DOHH2 (cell line): Measurements from ENCODE around the gene DAZAP2.
A peak's percentile ranks its signal among the peaks of the same experiment; 100 is the strongest.

ENCODE experiments used
- H3F3A ChIP-seq: fragments of 200-600 bp; sonication (generic), shearing (Covaris generic); 2 replicates; pipeline ENCODE4 v1.6.0; 2016; ENCODE audit warnings: antibody characterized with exemption, mild to moderate bottlenecking; ENCODE audit not compliant: control insufficient read depth, insufficient read depth
- H3K27ac ChIP-seq: fragments of 200-600 bp; sonication (generic); 2 replicates; pipeline ENCODE4 v1.5.1; 2014; ENCODE audit warnings: low read depth, mild to moderate bottlenecking, low read length, moderate library complexity
- H3K27me3 ChIP-seq: fragments of 200-600 bp; sonication (generic); 2 replicates; pipeline ENCODE4 v1.6.1; 2014; ENCODE audit warnings: mild to moderate bottlenecking, low read length, mixed read lengths; ENCODE audit not compliant: control insufficient read depth
- H3K36me3 ChIP-seq: fragments of 200-600 bp; sonication (generic); 2 replicates; pipeline ENCODE4 v1.6.1; 2014; ENCODE audit warnings: mild to moderate bottlenecking, low read length, moderate library complexity, mixed read lengths; ENCODE audit not compliant: control insufficient read depth
- H3K4me1 ChIP-seq: fragments of 200-600 bp; sonication (generic); 2 replicates; pipeline ENCODE4 v1.6.1; 2014; ENCODE audit warnings: mild to moderate bottlenecking, low read length, mixed read lengths; ENCODE audit not compliant: control insufficient read depth
- H3K4me2 ChIP-seq: fragments of 200-600 bp; sonication (generic); 2 replicates; pipeline ENCODE4 v1.6.0; 2014; ENCODE audit warnings: mild to moderate bottlenecking, low read length, moderate library complexity
- H3K4me3 ChIP-seq: fragments of 200-600 bp; sonication (generic); 2 replicates; pipeline ENCODE4 v1.5.1; 2014; ENCODE audit warnings: mild to moderate bottlenecking, low read length, mixed read lengths
- H3K79me2 ChIP-seq: fragments of 200-600 bp; sonication (generic); 2 replicates; pipeline ENCODE4 v1.6.1; 2014; ENCODE audit warnings: mild to moderate bottlenecking, low read length, mixed read lengths; ENCODE audit not compliant: control insufficient read depth
- H3K9me2 ChIP-seq: fragments of 200-600 bp; sonication (generic); replicated peaks from 2 replicates; pipeline ENCODE4 v1.6.1; 2014; ENCODE audit warnings: mild to moderate bottlenecking, low read length, mixed read lengths; ENCODE audit not compliant: control insufficient read depth
- H3K9me3 ChIP-seq: fragments of 200-600 bp; sonication (generic); 2 replicates; pipeline ENCODE4 v1.6.1; 2014; ENCODE audit warnings: antibody characterized with exemption, low read length, mixed read lengths; ENCODE audit not compliant: control insufficient read depth, insufficient read depth
- H4K20me1 ChIP-seq: fragments of 200-600 bp; sonication (generic); 2 replicates; pipeline ENCODE4 v1.6.0; 2014; ENCODE audit warnings: low read depth, mild to moderate bottlenecking, antibody characterized with exemption, low read length, moderate library complexity; ENCODE audit not compliant: control insufficient read depth, insufficient read depth
- CTCF ChIP-seq: fragments of 200-600 bp; sonication (generic); IDR thresholded peaks from one replicate; pipeline ENCODE4 v1.5.1; 2014; ENCODE audit warnings: antibody characterized with exemption, mild to moderate bottlenecking, low read depth, low read length; ENCODE audit not compliant: poor library complexity, severe bottlenecking
- EZH2phosphoT487 ChIP-seq: fragments of 200-600 bp; sonication (generic); IDR thresholded peaks from 2 replicates; pipeline ENCODE4 v1.6.1; 2017; ENCODE audit warnings: borderline replicate concordance, mild to moderate bottlenecking, antibody characterized with exemption, low read length, moderate library complexity, mixed read lengths

The DAZAP2 gene

GRCh38 chr12:51244269-51244668 lies 5.6 kb downstream of the DAZAP2 start:
- TF ChIP-seq CTCF (no peak), EZH2phosphoT487 (no peak)
- peaks cover 9% of the 10 kb centered on the region for H3F3A ChIP-seq
- peaks cover 20% of the 10 kb centered on the region for H3K79me2 ChIP-seq
- H3K27ac ChIP-seq = no peak overlapping the region
- H3K9me2 ChIP-seq = no peaks in the 10 kb centered on the region
- no peaks in the 10 kb centered on the region for H4K20me1 ChIP-seq
- no peak overlapping the region for H3K4me3 ChIP-seq
- H3K36me3 ChIP-seq = peaks cover 49% of the 10 kb centered on the region
- no peaks in the 10 kb centered on the region for H3K27me3 ChIP-seq
- no peak overlapping the region for H3K4me2 ChIP-seq
- H3K9me3 ChIP-seq = no peaks in the 10 kb centered on the region
- peaks cover 30% of the 10 kb centered on the region for H3K4me1 ChIP-seq

- 0 out of 2 replicates have a peak overlapping the region, but pooled peaks have one; percentile 16 for H3K27ac ChIP-seq
- H3K9me3 ChIP-seq = no peaks in the 10 kb centered on the region
- H3K79me2 ChIP-seq = peaks cover 6% of the 10 kb centered on the region
- H3K27me3 ChIP-seq = no peaks in the 10 kb centered on the region
- H3K36me3 ChIP-seq = peaks cover 39% of the 10 kb centered on the region
- peaks cover 21% of the 10 kb centered on the region for H3K4me1 ChIP-seq
- peaks cover 9% of the 10 kb centered on the region for H3F3A ChIP-seq
- peak overlapping the region; percentile 61 for H3K4me3 ChIP-seq
- H4K20me1 ChIP-seq = no peaks in the 10 kb centered on the region
- H3K9me2 ChIP-seq = no peaks in the 10 kb centered on the region
- TF ChIP-seq CTCF (no peak), EZH2phosphoT487 (no peak)
- peak overlapping the region; percentile 78 for H3K4me2 ChIP-seq
Measured at GRCh38 chr12:51245476-51246253, 7.0 kb downstream of the DAZAP2 start.

- no peaks in the 10 kb centered on the region for H4K20me1 ChIP-seq
- TF ChIP-seq EZH2phosphoT487 (no peak), CTCF (peak; percentile 30)
- H3F3A ChIP-seq = peaks cover 9% of the 10 kb centered on the region
- H3K4me2 ChIP-seq = peak overlapping the region; percentile 78
- H3K9me2 ChIP-seq = no peaks in the 10 kb centered on the region
- peaks cover 21% of the 10 kb centered on the region for H3K4me1 ChIP-seq
- 0 out of 2 replicates have a peak overlapping the region, but pooled peaks have one; percentile 16 for H3K27ac ChIP-seq
- H3K79me2 ChIP-seq = no peaks in the 10 kb centered on the region
- H3K4me3 ChIP-seq = peak overlapping the region; percentile 61
- peaks cover 32% of the 10 kb centered on the region for H3K36me3 ChIP-seq
- no peaks in the 10 kb centered on the region for H3K9me3 ChIP-seq
- no peaks in the 10 kb centered on the region for H3K27me3 ChIP-seq
Measured at GRCh38 chr12:51246254-51246853, 7.7 kb downstream of the DAZAP2 start.
